Measurements from ENCODE around the gene UBE2I.

The UBE2I gene

DNA sequence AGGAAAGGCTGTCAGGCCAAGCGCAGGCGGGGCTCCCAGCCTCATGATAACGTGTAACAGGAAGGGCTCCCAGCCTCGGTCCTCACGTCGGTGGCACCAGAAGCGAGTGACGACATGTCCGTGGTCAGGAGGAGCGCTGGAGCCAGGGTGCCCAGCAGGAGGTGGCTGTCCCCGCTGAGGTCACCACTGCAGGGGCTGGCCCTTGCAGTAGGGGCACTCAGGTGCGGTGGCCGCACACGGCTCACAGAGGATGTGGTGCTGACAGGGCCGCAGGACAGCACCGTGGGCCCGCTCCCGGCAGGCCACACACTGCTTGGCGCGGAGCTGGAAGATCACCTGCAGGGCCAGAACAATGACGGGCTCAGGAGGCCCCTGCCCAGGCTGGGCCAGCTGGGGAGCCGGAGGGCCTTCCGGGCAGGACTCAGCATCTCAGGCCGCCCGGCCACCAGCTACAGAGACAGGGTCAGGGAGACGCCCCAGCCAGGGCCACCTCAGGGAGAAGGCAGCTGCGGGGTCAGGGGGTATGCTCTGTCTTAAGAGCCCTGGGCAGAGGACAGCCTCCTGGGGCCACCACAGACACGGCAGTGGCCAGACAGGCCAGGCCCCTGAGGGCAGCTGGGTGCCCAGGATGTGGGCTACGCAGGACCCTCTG is 56.8 kb downstream of the UBE2I start:
- Histone ChIP-seq H3K9ac (ENCODE audit: low read depth, low read length) (no peak overlapping the region), H3K27me3 (ENCODE audit: control insufficient read depth, insufficient read depth, low read length) (no peaks in the 10 kb centered on the region), H3K4me3 (ENCODE audit: low read length) (no peak overlapping the region), H3K9me3 (replicated peaks; ENCODE audit: low read length) (no peaks in the 10 kb centered on the region), H3K4me2 (ENCODE audit: low read length) (no peak overlapping the region), H3K4me1 (ENCODE audit: control insufficient read depth, insufficient read depth, low read length) (no peaks in the 10 kb centered on the region), H3K36me3 (ENCODE audit: insufficient read depth, low read length) (peaks cover 47% of the 10 kb centered on the region)

DNA sequence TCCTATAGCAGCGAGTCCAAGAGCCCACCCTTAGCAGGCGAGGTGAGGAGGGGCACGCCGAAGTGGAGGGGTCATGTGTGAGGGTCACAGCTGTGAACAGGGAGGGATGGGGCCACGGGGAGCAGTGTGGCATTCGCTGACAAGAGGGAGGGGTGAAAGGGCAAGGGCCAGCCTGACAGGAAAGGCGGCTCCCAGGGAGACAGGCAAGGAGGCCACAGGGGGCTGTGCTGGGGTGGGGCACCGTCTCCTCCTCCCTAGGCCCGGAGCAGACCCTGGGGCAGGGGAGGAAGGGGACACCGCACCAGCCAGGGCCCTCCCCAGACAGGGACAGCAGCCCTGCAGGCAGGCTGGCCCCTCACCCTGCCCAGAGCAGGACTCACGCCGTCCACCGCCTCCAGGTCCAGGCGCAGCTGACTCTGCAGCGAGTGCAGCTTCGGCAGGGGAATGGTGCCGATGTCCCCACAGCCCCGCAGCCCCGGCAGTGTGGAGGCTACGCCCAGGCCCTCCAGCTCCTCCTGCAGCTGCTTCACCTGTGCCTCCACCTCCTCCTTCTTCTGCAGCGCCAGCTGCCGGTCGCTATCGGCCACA is 57.4 kb downstream of the UBE2I start:
- no peaks in the 10 kb centered on the region for H3K4me1 ChIP-seq (ENCODE audit: control insufficient read depth, insufficient read depth, low read length)
- no peaks in the 10 kb centered on the region for H3K9me3 ChIP-seq (replicated peaks; ENCODE audit: low read length)
- no peak overlapping the region for H3K4me3 ChIP-seq (ENCODE audit: low read length)
- H3K36me3 ChIP-seq (ENCODE audit: insufficient read depth, low read length) = peaks cover 45% of the 10 kb centered on the region
- H3K9ac ChIP-seq (ENCODE audit: low read depth, low read length) = no peak overlapping the region
- H3K4me2 ChIP-seq (ENCODE audit: low read length) = no peak overlapping the region
- H3K27me3 ChIP-seq (ENCODE audit: control insufficient read depth, insufficient read depth, low read length) = no peaks in the 10 kb centered on the region

DNA sequence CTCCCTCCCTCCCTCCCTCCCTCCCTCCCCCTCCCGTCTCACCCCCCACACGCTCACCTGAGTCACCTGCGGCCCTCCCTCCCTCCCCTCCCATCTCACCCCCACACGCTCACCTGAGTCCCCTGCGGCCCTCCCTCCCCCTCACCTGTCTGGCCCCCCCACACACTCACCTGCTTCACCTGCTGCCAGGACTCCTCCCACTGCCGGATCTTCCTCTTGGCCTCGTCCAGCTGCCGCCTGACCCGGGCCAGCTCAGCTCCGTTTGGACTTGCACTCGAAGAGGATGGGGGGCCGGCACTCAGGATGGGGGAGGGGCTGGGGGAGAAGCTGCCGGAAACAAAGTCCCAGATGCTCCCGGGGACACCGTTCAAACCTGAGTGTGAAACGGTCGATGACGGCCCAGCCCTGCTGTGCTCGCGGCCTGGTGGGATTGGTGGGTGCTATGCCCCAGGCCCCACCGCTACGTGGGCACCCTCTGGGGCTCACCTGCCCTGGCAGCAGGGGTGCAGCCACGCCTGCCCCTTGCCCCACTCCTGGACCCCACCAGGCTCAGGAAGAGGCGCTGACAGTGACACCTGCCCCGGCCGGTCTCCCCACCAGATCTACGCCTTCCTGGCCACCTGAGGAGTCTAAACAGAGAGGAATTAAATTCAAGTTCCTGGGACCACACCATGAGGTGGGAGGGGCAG is 58.2 kb downstream of the UBE2I start:
- no peaks in the 10 kb centered on the region for H3K4me1 ChIP-seq (ENCODE audit: control insufficient read depth, insufficient read depth, low read length)
- no peak overlapping the region for H3K4me2 ChIP-seq (ENCODE audit: low read length)
- H3K9me3 ChIP-seq (replicated peaks; ENCODE audit: low read length) = no peaks in the 10 kb centered on the region
- H3K36me3 ChIP-seq (ENCODE audit: insufficient read depth, low read length) = peaks cover 37% of the 10 kb centered on the region
- no peak overlapping the region for H3K9ac ChIP-seq (ENCODE audit: low read depth, low read length)
- H3K4me3 ChIP-seq (ENCODE audit: low read length) = no peak overlapping the region
- no peaks in the 10 kb centered on the region for H3K27me3 ChIP-seq (ENCODE audit: control insufficient read depth, insufficient read depth, low read length)

DNA sequence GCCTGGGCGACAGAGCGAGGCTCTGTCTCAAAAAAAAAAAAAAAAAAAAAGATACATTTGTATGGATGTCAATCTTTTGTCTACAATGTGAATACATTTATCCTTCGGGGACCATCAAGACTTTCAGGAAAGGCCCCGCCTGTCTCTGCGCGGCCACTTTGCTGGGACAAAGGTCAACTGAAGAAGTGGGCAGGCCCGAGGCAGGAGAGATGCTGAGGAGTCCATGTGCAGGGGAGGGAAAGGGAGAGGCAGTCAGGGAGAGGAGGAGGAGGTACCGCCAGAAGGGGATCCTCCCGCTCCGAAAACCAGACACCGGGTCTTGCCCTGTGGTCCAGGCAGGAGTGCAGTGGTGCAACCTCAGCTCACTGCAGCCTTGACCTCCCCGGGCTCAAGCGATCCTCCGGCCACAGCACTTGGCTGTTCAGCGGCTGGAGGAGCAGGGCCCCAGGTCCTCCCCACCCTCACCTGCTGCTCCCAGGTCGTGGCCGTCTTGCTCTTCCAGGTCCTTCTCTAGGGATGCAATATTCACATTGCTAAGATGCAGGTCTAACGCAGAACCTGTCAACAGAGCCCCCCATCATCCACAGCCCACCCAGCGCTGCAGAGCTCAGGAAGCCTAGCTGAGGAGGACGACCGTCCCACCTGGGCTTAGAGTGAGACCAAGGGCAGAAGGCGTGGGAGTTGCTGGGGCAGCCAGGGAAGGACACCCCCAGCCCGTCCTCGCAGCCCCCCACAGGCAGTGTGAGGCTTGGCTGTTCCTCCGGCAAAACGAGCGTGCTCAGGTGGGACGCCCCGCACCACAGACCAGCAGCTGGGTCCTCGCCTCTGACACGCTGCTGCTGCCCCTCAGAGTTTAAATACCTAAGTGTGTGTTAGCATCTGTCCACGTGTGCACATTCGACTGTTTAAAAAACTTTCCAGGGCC is 61.9 kb downstream of the UBE2I start:
- Histone ChIP-seq H3K4me1 (ENCODE audit: control insufficient read depth, insufficient read depth, low read length) (no peaks in the 10 kb centered on the region), H3K9ac (ENCODE audit: low read depth, low read length) (no peak overlapping the region), H3K9me3 (replicated peaks; ENCODE audit: low read length) (no peaks in the 10 kb centered on the region), H3K4me2 (ENCODE audit: low read length) (no peak overlapping the region), H3K4me3 (ENCODE audit: low read length) (no peak overlapping the region), H3K36me3 (ENCODE audit: insufficient read depth, low read length) (peaks cover 5% of the 10 kb centered on the region), H3K27me3 (ENCODE audit: control insufficient read depth, insufficient read depth, low read length) (no peaks in the 10 kb centered on the region)

DNA sequence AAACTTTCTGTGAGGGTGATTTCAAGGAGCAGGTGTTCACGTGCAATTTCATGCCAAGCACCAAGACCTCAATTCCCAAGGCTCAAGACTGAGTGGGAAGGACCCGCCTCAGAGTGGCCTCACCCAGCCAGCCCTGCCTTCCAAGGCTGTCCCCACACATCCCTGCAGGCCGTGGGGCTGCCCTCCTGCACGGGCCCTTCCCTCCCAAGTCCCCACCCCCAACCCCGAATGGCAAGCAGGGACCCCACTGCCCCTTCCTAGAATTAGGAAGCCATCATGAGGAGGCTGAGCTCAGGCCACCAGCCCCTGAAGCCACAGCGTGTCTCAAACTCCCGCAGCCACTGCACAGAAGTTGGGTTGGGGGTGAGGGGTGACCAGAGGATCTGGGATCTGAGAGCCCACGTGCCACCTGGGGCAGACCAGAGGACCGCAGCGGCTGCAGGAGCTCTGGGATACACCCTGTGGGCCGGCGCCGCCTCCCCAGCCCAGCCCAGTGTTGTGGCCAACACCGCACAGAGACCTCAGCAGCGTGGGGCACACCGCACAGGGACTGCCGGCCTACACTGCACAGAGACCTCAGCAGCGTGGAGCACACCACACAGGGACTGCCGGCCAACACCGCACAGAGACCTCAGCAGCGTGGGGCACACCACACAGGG is 63.0 kb downstream of the UBE2I start:
- Histone ChIP-seq H3K4me2 (ENCODE audit: low read length) (no peak overlapping the region), H3K9ac (ENCODE audit: low read depth, low read length) (no peak overlapping the region), H3K4me3 (ENCODE audit: low read length) (no peak overlapping the region), H3K27me3 (ENCODE audit: control insufficient read depth, insufficient read depth, low read length) (no peaks in the 10 kb centered on the region), H3K9me3 (replicated peaks; ENCODE audit: low read length) (no peaks in the 10 kb centered on the region), H3K4me1 (ENCODE audit: control insufficient read depth, insufficient read depth, low read length) (no peaks in the 10 kb centered on the region), H3K36me3 (ENCODE audit: insufficient read depth, low read length) (no peaks in the 10 kb centered on the region)

DNA sequence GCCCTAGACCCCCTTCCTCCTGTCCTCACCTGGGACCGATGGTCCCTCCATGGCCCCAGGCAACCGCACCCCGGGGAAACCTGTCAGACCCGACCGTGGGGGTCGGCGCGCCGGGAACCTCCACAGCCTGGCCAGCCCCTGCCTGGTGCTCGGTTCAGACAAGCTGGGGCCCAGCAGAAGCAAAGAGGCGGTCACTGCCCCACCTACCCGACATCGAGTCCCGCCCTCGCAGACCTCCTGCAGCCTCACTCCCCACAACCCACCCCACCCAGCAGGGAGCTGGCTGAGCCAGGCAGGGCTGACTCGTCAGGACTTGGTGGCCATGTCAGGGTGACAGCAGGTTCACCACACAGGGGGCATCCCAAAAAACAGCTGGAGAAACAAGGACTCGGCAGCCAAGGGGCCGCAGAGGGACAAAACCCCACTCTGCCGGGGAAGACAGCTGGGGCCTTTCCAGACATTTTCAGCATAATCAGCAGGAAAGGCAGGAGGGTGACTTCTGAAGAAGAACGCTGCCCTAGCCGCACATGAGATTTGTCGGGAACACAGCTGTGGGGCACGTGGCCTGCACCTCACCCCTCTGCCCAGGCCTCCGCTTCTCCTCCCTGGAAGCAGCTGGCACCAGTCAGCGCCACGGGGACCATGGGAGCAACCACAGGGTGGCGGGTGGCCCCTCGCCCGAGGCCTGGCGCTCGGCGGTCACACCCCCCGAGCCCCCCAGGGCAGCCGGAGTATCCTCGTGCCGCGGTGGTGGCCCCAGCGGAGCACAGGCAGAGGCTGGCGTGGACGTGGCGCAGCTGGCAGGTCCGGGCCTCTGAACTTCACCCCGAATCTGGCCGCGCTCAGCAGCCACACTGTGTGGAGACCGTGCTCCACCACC is 65.2 kb downstream of the UBE2I start:
- Histone ChIP-seq H3K4me2 (ENCODE audit: low read length) (no peak overlapping the region), H3K4me1 (ENCODE audit: control insufficient read depth, insufficient read depth, low read length) (peaks cover 13% of the 10 kb centered on the region), H3K4me3 (ENCODE audit: low read length) (no peak overlapping the region), H3K9ac (ENCODE audit: low read depth, low read length) (no peak overlapping the region), H3K27me3 (ENCODE audit: control insufficient read depth, insufficient read depth, low read length) (no peaks in the 10 kb centered on the region), H3K36me3 (ENCODE audit: insufficient read depth, low read length) (no peaks in the 10 kb centered on the region), H3K9me3 (replicated peaks; ENCODE audit: low read length) (no peaks in the 10 kb centered on the region)

DNA sequence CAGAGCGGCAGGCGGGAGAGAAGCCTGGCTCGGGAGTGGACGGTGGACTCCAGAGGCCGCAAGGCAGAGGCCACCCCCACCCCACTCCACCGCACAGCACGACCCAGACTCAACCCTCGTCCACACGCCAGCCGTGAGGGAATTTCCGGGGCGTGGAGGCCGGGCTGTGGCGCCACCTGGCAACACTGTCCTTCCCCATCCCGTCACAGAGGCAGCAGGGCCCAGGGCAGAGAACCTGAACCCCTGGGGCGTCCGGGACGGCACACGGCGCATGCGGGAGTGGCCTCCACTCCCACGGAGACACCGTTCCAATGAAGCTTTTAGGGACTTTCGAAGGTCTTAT is 65.8 kb downstream of the UBE2I start:
- Histone ChIP-seq H3K27me3 (ENCODE audit: control insufficient read depth, insufficient read depth, low read length) (no peaks in the 10 kb centered on the region), H3K9me3 (replicated peaks; ENCODE audit: low read length) (no peaks in the 10 kb centered on the region), H3K9ac (ENCODE audit: low read depth, low read length) (no peak overlapping the region), H3K4me1 (ENCODE audit: control insufficient read depth, insufficient read depth, low read length) (peaks cover 13% of the 10 kb centered on the region), H3K36me3 (ENCODE audit: insufficient read depth, low read length) (no peaks in the 10 kb centered on the region), H3K4me3 (ENCODE audit: low read length) (no peak overlapping the region), H3K4me2 (ENCODE audit: low read length) (no peak overlapping the region)

DNA sequence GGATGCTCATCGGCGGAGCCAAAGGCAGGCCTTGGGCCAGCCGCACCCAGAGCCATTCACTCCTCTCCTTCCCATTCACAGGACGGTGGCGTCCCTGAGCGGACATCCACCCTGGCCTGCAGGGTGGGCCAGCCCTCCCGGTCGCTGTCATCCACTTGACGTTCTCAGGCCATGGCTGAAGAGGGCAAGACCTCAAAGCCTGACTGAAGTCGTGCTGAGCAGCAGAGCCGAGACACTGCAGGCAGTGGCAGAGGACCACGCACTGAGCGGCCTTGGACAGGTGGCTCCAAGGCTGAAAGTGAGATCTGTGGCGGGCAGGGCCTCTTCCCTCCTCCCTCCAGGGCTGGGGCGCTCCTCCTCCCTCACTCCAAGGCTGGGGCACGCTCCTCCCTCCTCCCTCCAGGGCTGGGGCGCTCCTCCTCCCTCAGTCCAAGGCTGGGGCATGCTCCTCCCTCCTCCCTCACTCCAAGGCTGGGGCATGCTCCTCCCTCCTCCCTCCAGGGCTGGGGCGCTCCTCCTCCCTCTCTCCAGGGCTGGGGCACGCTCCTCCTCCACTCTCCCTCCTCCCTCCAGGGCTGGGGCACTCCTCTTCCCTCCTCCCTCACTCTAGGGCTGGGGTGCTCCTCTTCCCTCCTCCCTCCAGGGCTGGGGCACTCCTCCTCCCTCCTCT is 66.4 kb downstream of the UBE2I start:
- Histone ChIP-seq H3K4me2 (ENCODE audit: low read length) (no peak overlapping the region), H3K36me3 (ENCODE audit: insufficient read depth, low read length) (no peaks in the 10 kb centered on the region), H3K4me3 (ENCODE audit: low read length) (no peak overlapping the region), H3K9ac (ENCODE audit: low read depth, low read length) (no peak overlapping the region), H3K9me3 (replicated peaks; ENCODE audit: low read length) (no peaks in the 10 kb centered on the region), H3K27me3 (ENCODE audit: control insufficient read depth, insufficient read depth, low read length) (no peaks in the 10 kb centered on the region), H3K4me1 (ENCODE audit: control insufficient read depth, insufficient read depth, low read length) (peaks cover 13% of the 10 kb centered on the region)
